HepG2 (cell line): ENCODE measurements around the gene ACAD8.

ENCODE experiments used
- NCOR1 ChIP-seq: fragments of 200-600 bp; sonication (generic); IDR thresholded peaks from 2 replicates; pipeline ENCODE4 v1.7.0; 2017; ENCODE audit warnings: antibody characterized with exemption, low read length, borderline replicate concordance
- POLR2AphosphoS5 ChIP-seq: IDR thresholded peaks from 2 replicates; pipeline ENCODE4 v1.6.1; 2012; ENCODE audit warnings: low read depth, low read length
- TAF1 ChIP-seq: sonication (generic); formaldehyde crosslinking; IDR thresholded peaks from 2 replicates; pipeline ENCODE4 v1.4.0; 2020; ENCODE audit warnings: missing genetic modification reagents
- ZNF503 ChIP-seq: sonication (generic); formaldehyde crosslinking; IDR thresholded peaks from 2 replicates; pipeline ENCODE4 v1.4.0; 2020; ENCODE audit warnings: missing genetic modification reagents
- TF ChIP-seq, protein P1 (sequence below): sonication (generic); formaldehyde crosslinking; IDR thresholded peaks from 2 replicates; pipeline ENCODE4 v1.5.0; 2020; ENCODE audit warnings: mild to moderate bottlenecking, missing genetic modification reagents, moderate library complexity

DNA sequence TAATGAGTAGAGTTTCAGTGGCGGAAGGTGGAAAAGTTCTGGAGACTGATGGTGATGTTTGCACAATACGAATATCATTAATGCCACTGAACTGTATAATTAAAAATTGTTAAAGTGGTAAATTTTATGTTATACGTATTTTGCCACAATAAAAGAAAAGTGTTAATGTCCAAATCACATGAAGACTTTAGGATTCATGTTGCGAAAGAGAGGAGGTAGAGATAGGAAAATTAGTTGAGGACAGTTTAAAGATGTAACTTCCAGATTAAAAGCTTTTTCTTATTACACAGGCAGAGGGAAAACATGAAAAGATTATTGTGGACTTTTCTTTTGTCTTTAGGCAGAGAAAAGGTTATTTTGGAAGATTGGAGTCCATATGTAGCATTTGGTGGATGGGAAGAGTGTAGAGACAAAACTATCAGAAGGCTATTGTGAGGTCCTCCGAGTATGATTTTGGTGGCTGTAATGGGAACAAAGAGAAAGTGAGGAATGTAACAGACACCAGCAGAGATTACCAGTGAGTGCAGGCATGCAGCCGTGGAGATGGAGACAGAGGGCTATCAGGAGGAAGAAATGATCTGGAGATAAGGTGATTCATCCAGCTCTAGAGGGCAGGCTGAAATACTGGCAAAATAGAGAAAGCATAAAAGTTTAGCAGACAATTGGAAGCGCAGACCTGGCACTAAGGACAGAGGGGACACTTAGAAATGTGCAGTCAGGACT is 16.4 kb upstream of the ACAD8 start:
- TF ChIP-seq POLR2AphosphoS5 (no peak), ZNF503 (no peak), TAF1 (CRISPR knock-in tag) (no peak), NCOR1 (no peak)
- TF ChIP-seq, protein P1, sequence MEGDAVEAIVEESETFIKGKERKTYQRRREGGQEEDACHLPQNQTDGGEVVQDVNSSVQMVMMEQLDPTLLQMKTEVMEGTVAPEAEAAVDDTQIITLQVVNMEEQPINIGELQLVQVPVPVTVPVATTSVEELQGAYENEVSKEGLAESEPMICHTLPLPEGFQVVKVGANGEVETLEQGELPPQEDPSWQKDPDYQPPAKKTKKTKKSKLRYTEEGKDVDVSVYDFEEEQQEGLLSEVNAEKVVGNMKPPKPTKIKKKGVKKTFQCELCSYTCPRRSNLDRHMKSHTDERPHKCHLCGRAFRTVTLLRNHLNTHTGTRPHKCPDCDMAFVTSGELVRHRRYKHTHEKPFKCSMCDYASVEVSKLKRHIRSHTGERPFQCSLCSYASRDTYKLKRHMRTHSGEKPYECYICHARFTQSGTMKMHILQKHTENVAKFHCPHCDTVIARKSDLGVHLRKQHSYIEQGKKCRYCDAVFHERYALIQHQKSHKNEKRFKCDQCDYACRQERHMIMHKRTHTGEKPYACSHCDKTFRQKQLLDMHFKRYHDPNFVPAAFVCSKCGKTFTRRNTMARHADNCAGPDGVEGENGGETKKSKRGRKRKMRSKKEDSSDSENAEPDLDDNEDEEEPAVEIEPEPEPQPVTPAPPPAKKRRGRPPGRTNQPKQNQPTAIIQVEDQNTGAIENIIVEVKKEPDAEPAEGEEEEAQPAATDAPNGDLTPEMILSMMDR = no peak
